HG03280 (cell line): ENCODE results near the gene CLCC1.

Source experiments
- ATAC-seq: cut with Tn5 transposase; IDR thresholded peaks from one replicate; pipeline ENCODE4 v1.9.1; 2021; ENCODE audit warnings: mild to moderate bottlenecking, moderate library complexity; ENCODE audit not compliant: unreplicated experiment

Gene CLCC1

DNA sequence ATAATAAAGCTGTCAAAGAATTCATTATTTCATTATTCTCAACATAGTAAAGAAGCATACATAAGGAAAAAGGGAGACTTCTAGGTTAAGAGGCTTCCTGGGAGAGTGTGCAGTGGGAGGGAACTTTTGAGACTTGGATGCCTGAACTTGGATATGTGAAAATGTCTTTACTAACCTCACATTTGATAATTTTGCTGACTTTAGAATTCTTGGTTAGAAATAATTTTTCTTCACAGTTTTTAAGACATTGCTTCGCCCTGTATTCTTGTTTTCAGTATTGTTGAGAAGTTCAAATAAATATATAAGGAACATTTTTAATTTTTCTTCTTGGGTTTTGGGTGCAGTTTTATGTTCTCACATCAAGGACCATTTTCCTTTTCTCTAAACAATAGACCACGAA is 46.5 kb downstream of the CLCC1 start:
- no peak for ATAC-seq
